HG02973 (cell line): Measurements from ENCODE around the gene CD84.
"Not testable (repeated sequence)": the region's sequence is repeated elsewhere in the genome, so short reads cannot be mapped to it uniquely, and the experiment has no call there.

Source experiments
- ATAC-seq: cut with Tn5 transposase; IDR thresholded peaks from one replicate; pipeline ENCODE4 v1.9.1; 2021; ENCODE audit warnings: moderate library complexity; ENCODE audit not compliant: unreplicated experiment

Gene CD84

GRCh38 chr1:160610569-160611242 is 31.4 kb upstream of the CD84 start:
- no peak for ATAC-seq

DNA sequence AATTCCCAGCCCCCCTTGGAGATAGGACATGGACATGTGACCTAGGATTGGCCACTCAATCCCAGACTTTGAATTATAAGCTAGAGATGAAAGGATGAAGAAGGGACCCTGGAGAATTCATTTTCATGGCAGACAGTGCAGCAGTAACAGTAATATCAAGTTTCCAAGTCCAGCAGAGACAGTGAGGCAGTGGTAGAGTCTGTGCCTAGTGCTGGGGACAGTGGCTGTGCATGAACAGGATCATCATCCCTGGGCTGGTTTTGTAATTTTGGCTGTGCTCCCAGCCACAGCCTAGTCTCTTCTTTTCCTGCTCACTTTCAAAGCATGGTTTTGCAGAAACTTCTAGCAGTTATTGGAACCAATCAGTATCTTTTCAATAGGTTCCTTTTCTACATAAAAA is 29.6 kb upstream of the CD84 start:
- no peak for ATAC-seq

DNA sequence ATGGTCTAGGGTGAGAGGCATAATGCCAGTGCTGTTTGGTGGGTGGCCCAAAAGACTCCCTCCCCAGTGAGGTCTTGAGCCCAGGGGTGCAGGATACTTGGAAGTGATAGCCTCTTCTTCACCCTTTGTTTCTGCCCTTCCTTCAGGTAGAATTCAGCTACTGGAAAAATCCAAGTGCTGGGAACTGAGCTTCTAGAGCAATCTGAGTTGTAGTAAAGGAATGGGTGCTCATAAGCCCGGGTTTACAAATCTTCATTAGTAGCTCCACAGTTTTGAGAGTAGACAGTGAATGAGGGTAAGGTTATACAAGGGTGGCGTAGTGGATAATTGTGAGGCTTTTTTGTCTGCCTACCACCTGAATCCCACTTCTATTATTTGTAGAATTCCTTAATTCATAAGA is 29.2 kb upstream of the CD84 start:
- ATAC-seq: no peak

GRCh38 chr1:160608057-160608456 is 28.8 kb upstream of the CD84 start:
- no peak for ATAC-seq

DNA sequence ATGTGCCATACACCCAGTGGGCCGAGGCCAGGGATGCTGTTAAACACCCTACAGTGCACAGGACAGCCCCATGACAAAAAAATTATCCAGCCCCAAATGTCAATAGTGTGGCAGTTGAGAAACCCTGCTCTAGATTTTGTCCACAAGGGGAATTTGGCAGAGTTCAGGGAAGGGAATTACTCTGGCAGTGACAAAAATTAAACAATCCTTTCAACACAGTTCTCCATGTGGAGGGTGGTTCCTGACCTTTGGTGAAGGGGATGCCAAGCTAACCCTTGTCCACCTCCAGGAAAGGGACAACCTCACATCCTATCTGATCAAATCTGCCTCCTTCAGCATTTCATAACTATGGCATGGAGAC is 28.4 kb upstream of the CD84 start:
- ATAC-seq: no peak

DNA sequence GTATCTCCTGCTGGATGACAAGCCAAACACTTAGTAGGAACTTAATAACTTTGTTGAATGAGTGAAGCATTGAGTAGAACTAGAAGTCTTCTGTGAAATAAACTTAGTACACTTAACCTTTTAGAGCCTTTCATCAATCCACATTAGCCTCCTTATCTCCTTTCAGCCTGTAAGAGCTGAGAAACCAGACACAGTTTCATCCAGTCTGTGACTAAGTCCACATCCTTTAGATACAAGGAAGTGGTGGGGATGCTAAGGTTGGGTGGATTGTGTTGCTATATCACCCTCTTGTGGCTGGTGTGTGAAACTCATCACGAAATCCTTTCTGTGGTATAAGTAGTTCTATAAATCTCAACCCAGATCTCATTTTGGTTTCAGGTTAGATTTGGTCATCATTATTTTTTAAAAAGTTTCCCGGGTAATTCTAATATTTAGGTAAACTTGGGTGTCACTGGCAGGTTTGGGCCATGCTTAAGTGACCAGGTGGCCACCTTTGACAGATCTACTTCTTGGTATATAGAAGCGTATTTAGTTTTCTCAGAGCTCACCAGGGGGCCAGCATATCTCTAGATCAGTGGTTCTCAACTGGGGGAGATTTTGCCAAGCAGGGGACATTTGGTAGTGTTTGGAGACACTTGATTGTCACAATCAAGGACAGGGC is 27.8 kb upstream of the CD84 start:
- peak; percentile 57 for ATAC-seq

DNA sequence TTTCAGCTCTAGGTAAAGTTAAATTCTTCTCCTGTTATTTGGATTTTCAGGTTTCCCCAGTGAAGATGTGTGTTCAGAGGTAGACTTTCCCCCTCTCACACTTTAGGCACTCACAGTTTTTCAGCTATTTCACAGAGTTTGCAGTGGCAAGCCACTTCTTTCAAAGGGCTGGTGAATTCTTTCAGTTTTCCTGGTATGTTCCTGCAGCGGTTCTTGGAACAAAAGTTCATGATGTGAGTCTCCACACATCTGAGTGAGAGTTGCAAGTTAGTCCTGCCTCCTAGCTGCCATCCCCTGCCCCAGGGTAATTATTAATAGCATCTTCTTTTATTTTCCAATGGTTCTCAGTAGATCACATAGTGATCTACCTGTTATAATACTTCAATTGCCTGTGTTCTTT is 27.3 kb upstream of the CD84 start:
- ATAC-seq: no peak

DNA sequence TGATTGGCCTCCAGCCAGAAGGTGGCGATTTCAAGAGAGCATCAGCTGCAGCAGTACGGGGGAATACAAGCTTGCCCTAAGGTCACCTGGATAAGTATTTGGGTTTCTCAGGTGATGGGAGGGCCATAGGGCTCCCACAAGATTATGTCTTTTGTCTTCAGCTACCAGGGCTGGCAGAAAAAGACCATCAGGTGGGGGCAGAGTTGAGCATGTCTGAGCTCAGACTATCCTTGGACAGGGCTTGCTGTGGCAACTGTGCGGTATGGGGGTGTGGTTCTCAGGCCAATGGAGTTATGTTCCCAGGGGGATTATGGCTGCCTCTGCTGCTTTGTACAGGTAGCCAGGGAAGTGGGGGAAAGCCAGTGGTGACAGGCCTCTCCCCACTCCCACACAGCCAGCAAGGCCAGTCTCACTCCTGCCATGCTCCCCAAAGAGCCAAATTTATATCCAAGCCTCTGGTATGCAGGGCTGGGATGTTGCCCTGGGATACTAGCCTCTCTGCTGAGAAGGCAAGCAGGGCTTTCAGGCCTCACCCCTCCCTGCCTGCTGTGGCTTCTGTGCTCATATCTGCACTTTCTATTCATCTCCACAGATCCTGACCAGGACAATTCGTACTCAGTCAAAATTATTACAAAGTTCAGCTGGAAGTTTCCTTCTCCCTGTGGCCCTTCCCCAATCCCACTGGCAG is 26.6 kb upstream of the CD84 start:
- no peak for ATAC-seq

DNA sequence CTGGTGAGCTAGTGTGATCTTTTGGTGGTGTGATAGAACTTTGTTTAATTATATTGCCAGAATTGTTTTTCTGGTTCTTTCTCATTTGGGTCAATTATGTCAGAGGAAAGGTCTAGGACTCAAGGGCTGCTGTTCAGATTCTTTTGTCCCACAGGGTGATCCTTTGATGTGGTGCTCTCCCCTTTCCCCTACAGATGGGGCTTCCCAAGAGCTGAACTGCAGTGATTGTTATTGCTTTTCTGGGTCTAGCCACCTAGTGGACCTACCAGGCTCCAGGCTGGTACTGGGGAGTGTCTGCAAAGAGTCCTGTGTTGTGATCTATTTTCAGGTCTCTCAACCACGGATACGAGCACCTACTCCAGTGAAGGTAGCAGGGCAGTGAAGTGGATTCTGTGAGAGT is 25.9 kb upstream of the CD84 start:
- no peak for ATAC-seq

- no peak for ATAC-seq
These were observed 18.4 kb upstream of the CD84 start for GRCh38 chr1:160597705-160598104.

DNA sequence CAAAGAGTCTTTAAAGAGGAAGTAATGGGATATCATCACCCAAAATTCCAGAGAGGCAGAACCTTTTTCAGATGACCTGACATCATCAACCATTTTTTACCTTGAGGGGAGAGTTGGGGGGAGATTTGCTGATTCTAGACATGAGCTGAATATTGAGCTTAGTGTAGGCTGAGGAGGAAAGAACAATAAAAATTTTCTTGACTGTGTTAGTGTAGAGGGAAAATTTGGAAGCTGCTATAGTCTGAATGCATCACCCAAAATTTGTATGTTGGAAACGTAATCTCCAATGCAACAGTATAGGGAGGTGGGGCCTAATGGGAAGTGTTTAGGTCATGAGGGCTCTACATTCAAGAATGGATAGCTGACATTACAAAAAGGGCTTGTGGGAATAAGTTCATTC is 17.8 kb upstream of the CD84 start:
- no peak for ATAC-seq

- no peak for ATAC-seq
These were observed 11.2 kb upstream of the CD84 start for GRCh38 chr1:160590488-160590887.

- no peak for ATAC-seq
These were observed 9.2 kb upstream of the CD84 start for GRCh38 chr1:160588468-160588867.

DNA sequence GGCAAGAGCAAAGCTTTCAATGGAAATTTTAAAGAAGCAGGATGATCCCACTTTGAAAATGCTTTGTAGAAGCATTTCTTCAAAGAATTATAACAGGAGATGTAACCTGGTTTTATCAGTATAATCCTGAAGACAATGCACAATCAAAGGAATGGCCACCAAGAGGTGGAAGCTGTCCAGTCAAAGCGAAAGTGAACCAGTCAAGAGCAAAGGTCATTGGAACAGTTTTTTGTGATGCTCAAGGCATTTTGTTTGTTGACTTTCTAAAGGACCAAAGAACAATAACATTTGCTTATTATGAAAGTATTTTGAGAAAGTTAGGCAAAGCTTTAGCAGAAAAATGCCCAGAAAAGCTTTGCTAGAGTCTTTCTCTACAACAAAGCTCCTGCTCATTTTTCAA is 5.5 kb upstream of the CD84 start:
- no peak for ATAC-seq

- ATAC-seq: not testable (repeated sequence)
These were observed 3.7 kb upstream of the CD84 start for GRCh38 chr1:160582976-160583375.

GRCh38 chr1:160581961-160582360 is 2.7 kb upstream of the CD84 start:
- ATAC-seq: no peak

GRCh38 chr1:160580221-160580812 is 1.0 kb upstream of the CD84 start:
- no peak for ATAC-seq

- no peak for ATAC-seq
These were observed 638 bp downstream of the CD84 start for GRCh38 chr1:160578525-160579191.

GRCh38 chr1:160578175-160578524 is 1.1 kb downstream of the CD84 start:
- no peak for ATAC-seq

GRCh38 chr1:160577671-160578070 is 1.6 kb downstream of the CD84 start:
- no peak for ATAC-seq

- ATAC-seq: no peak
These were observed 2.4 kb downstream of the CD84 start for GRCh38 chr1:160576884-160577283.

- ATAC-seq: no peak
These were observed 2.9 kb downstream of the CD84 start for GRCh38 chr1:160576390-160576789.
